OCI-LY7 (cell line): ENCODE data around the gene PARD3. TPM values are rescaled to one million over a fixed set of nuclear protein-coding genes. Genes with fewer than 3 reads are reported as not detected.

Source experiments
- BruUV-seq: library from RNA; stranded (reverse); fragments of 400-500 nt; replicated peaks from 2 replicates; lab custom pipeline; 2021; lab: Mats Ljungman, UMichigan
- CTCF ChIA-PET: fragments of 300-600 bp; sonication (Branson Sonifier 250); formaldehyde crosslinking; loops from one replicate; lab custom pipeline; 2022; ENCODE audit warnings: antibody characterized with exemption; ENCODE audit not compliant: unreplicated experiment; lab: Charles Lee
- POLR2A ChIA-PET: fragments of 300-600 bp; sonication (Branson Sonifier 250); formaldehyde crosslinking; loops from one replicate; lab custom pipeline; 2022; ENCODE audit warnings: antibody characterized with exemption; lab: Charles Lee
- DNase-seq: peaks from one replicate; pipeline ENCODE4 v3.0.0-alpha.2; 2015; ENCODE audit warnings: low spot score
- H2AFZ ChIP-seq: fragments of 200-600 bp; sonication (generic), shearing (Covaris generic); 2 replicates; pipeline ENCODE4 v1.6.1; 2014; ENCODE audit warnings: mild to moderate bottlenecking, antibody characterized with exemption, low read length, moderate library complexity
- H3K27ac ChIP-seq: fragments of 200-600 bp; sonication (generic); 2 replicates; pipeline ENCODE4 v1.5.1; 2014; ENCODE audit warnings: mixed run types, low read depth, mild to moderate bottlenecking, moderate library complexity, low read length, inconsistent platforms; ENCODE audit not compliant: poor library complexity, severe bottlenecking
- H3K36me3 ChIP-seq: fragments of 200-600 bp; sonication (generic); 2 replicates; pipeline ENCODE4 v1.6.1; 2014; ENCODE audit warnings: mild to moderate bottlenecking, antibody characterized with exemption, low read length, moderate library complexity, mixed read lengths; ENCODE audit not compliant: insufficient read depth
- H3K4me1 ChIP-seq: fragments of 200-600 bp; sonication (generic); 2 replicates; pipeline ENCODE4 v1.5.1; 2014; ENCODE audit warnings: mild to moderate bottlenecking, low read length; ENCODE audit not compliant: insufficient read depth, poor library complexity, severe bottlenecking
- H3K4me2 ChIP-seq: fragments of 200-600 bp; sonication (generic); 2 replicates; pipeline ENCODE4 v1.6.1; 2014; ENCODE audit warnings: mild to moderate bottlenecking, low read length
- H3K4me3 ChIP-seq: fragments of 200-600 bp; sonication (generic); 2 replicates; pipeline ENCODE4 v1.5.1; 2014; ENCODE audit warnings: mild to moderate bottlenecking, low read depth, low read length; ENCODE audit not compliant: poor library complexity, severe bottlenecking
- H3K79me2 ChIP-seq: fragments of 200-600 bp; sonication (generic); 2 replicates; pipeline ENCODE4 v1.6.1; 2016; ENCODE audit warnings: low read depth, mild to moderate bottlenecking, low read length, moderate library complexity, mixed read lengths; ENCODE audit not compliant: insufficient read depth
- H3K9me2 ChIP-seq: fragments of 200-600 bp; sonication (generic); 2 replicates; pipeline ENCODE4 v1.6.1; 2016; ENCODE audit warnings: mild to moderate bottlenecking, low read length, mixed read lengths; ENCODE audit not compliant: insufficient read depth
- H3K9me3 ChIP-seq: fragments of 200-600 bp; sonication (generic); 2 replicates; pipeline ENCODE4 v1.6.1; 2014; ENCODE audit warnings: mild to moderate bottlenecking, mixed run types, low read length, mixed read lengths
- H4K20me1 ChIP-seq: fragments of 200-600 bp; sonication (generic); 2 replicates; pipeline ENCODE4 v1.6.1; 2014; ENCODE audit warnings: mild to moderate bottlenecking, antibody characterized with exemption, low read length, moderate library complexity, mixed read lengths; ENCODE audit not compliant: insufficient read depth
- CTCF ChIP-seq: fragments of 200-600 bp; sonication (generic); conservative IDR thresholded peaks from 2 replicates; pipeline ENCODE4 v1.5.1; 2014; ENCODE audit warnings: mild to moderate bottlenecking, antibody characterized with exemption, low read length, moderate library complexity, mixed read lengths
- EZH2phosphoT487 ChIP-seq: fragments of 200-600 bp; sonication (generic); IDR thresholded peaks from 2 replicates; pipeline ENCODE4 v1.6.1; 2018; ENCODE audit warnings: low read depth, borderline replicate concordance, mild to moderate bottlenecking, mixed run types, antibody characterized with exemption, low read length, moderate library complexity, mixed read lengths
- intact Hi-C: fragments of 100-400 bp; cut with micrococcal nuclease; formaldehyde crosslinking; loops from one replicate; pipeline ENCODE4 v1.10.0; 2022; ENCODE audit not compliant: unreplicated experiment
- total RNA-seq, 2 experiments: library from RNA; depleted of rRNA in 1 of 2; stranded (reverse); fragments of >200 nt in 1 of 2; shearing (Covaris generic) in 1 of 2; gene quantifications; 2 replicates each; pipeline ENCODE4 v1.2.3, GENCODE V29; 2014 to 2022

PARD3 gene
- total RNA-seq, 2 experiments from 2014 or later = not detected

- no peaks in the 10 kb centered on the region for H3K79me2 ChIP-seq
- TF ChIP-seq EZH2phosphoT487 (no peak), CTCF (no peak)
These were observed 12.4 kb downstream of the PARD3 start for GRCh38 chr10:34802692-34803091.

GRCh38 chr10:34801097-34801733 is 13.9 kb downstream of the PARD3 start:
- POLR2A ChIA-PET = interaction anchor here (1.0 kb wide), 1 partner anchor 22 kb away, joined by 3 read pairs; no protein-coding TSS in a partner anchor
- BruUV-seq = no TSS peak
- intact Hi-C loops = no loop called here
- H3K9me3 ChIP-seq = no peaks in the 10 kb centered on the region
- H4K20me1 ChIP-seq = no peaks in the 10 kb centered on the region
- H3K79me2 ChIP-seq = no peaks in the 10 kb centered on the region
- no peak overlapping the region for H3K4me2 ChIP-seq
- H2AFZ ChIP-seq = no peak overlapping the region
- H3K4me1 ChIP-seq = no peaks in the 10 kb centered on the region
- no peak for DNase-seq
- CTCF ChIA-PET = interaction anchor here (0.5 kb wide), 1 partner anchor 130 kb away, joined by 3 read pairs; no protein-coding TSS in a partner anchor
- no peaks in the 10 kb centered on the region for H3K36me3 ChIP-seq
- H3K27ac ChIP-seq = no peak overlapping the region
- no peak overlapping the region for H3K4me3 ChIP-seq
- TF ChIP-seq EZH2phosphoT487 = no peak
- TF ChIP-seq CTCF = no peak
- no peaks in the 10 kb centered on the region for H3K9me2 ChIP-seq

More at GRCh38 chr10:34802692-34803091, 12.4 kb downstream of the PARD3 start:
- H3K9me2 ChIP-seq = no peaks in the 10 kb centered on the region
- DNase-seq = no peak
- ChIA-PET POLR2A (interaction anchor here (0.6 to 0.7 kb wide), 2 partner anchors 149 to 505 kb away, joined by 3 to 4 read pairs; no protein-coding TSS in a partner anchor), CTCF (no interaction called here)
- H3K36me3 ChIP-seq = no peaks in the 10 kb centered on the region
- no peak overlapping the region for H3K4me3 ChIP-seq
- no peak overlapping the region for H3K27ac ChIP-seq
- H3K4me2 ChIP-seq = no peak overlapping the region
- no peak overlapping the region for H2AFZ ChIP-seq
- no TSS peak for BruUV-seq
- no peaks in the 10 kb centered on the region for H3K9me3 ChIP-seq
- no peaks in the 10 kb centered on the region for H4K20me1 ChIP-seq
- intact Hi-C loops = no loop called here
- no peaks in the 10 kb centered on the region for H3K4me1 ChIP-seq

GRCh38 chr10:34800624-34801023 is 14.5 kb downstream of the PARD3 start:
- Histone ChIP-seq H3K4me3 (no peak overlapping the region), H3K9me3 (no peaks in the 10 kb centered on the region), H3K4me2 (no peak overlapping the region), H3K79me2 (no peaks in the 10 kb centered on the region), H3K4me1 (no peaks in the 10 kb centered on the region), H3K9me2 (no peaks in the 10 kb centered on the region), H4K20me1 (no peaks in the 10 kb centered on the region), H3K36me3 (no peaks in the 10 kb centered on the region), H3K27ac (no peak overlapping the region), H2AFZ (no peak overlapping the region)
- intact Hi-C loops = no loop called here
- POLR2A ChIA-PET = interaction anchor here (0.6 kb wide), 1 partner anchor 733 kb away, joined by 4 read pairs; no protein-coding TSS in a partner anchor
- DNase-seq = no peak
- BruUV-seq = no TSS peak
- CTCF ChIA-PET = no interaction called here
- TF ChIP-seq CTCF (no peak), EZH2phosphoT487 (no peak)
